ENCODE measurements around the gene FMNL1. TPM values are rescaled to one million over a fixed set of nuclear protein-coding genes. Genes with fewer than 3 reads are reported as not detected.

Gene FMNL1
- polyA plus RNA-seq, 2 of the 4 experiments (the other 2 are of a cell fraction): 8.6 to 43.9 TPM

DNA sequence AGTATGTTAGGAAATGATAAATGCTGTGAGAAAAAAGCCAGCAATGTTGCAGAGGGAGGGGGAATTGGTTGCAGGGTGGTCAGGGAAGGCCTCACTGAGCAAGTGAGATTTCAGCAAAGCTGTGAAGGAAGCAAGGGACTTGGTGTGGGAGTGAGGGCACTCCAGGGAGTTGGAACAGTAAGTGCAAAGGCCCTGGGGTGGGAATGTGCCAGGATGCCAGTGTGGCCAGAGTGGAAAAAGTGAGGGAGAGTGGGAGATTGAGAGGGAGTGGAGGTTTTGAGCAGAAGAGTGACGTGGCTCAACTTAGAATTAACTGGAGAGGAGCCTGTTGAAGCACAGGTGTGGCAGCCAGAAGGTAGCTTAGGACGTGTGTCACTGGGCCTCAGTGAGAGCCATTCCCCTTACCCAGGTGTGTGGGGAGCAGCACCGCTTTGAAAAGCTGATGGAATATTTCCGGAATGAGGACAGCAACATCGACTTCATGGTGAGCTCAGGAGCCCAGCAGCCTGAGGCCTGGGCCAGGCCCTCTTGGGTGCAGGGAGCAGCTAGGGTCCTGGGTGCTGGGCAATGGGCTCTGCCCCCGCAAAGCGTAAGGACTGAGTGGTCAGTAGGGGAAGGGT, 16.6 kb downstream of the FMNL1 start (continued):
- TF ChIP-seq FOXS1 (CRISPR knock-in tag; IDR thresholded peaks at IDR 0.05) (no peak), SREBF2 (IDR thresholded peaks at IDR 0.05) (no peak), CEBPB (IDR thresholded peaks at IDR 0.05) (no peak), KDM5A (IDR thresholded peaks at IDR 0.05) (no peak), FOSL2 (IDR thresholded peaks at IDR 0.05) (no peak), FOSL2 (CRISPR knock-in tag; IDR thresholded peaks at IDR 0.05) (no peak), POLR2AphosphoS2 (conservative IDR thresholded peaks at IDR 0.05; ENCODE audit: low read length) (no peak)

- TF ChIP-seq KDM5A (IDR thresholded peaks at IDR 0.05) (no peak), HOXB13 (CRISPR knock-in tag; IDR thresholded peaks at IDR 0.05; ENCODE audit: low read depth) (no peak), RARB (CRISPR knock-in tag; IDR thresholded peaks at IDR 0.05) (no peak), ZNF302 (CRISPR knock-in tag; IDR thresholded peaks at IDR 0.05) (no peak), NPAS2 (CRISPR knock-in tag; IDR thresholded peaks at IDR 0.05; ENCODE audit: borderline replicate concordance) (no peak), MAFK (IDR thresholded peaks at IDR 0.05; ENCODE audit: partially characterized antibody) (no peak), EP300 (IDR thresholded peaks at IDR 0.05) (no peak), MAX (IDR thresholded peaks at IDR 0.05) (no peak), HDAC2 (IDR thresholded peaks at IDR 0.05) (no peak), POLR2AphosphoS2 (conservative IDR thresholded peaks at IDR 0.05; ENCODE audit: low read length) (no peak), NR3C1 (IDR thresholded peaks at IDR 0.05) (no peak), MYC (IDR thresholded peaks at IDR 0.05; ENCODE audit: borderline replicate concordance, low read length) (no peak), REST (IDR thresholded peaks at IDR 0.05) (no peak), CBX8 (IDR thresholded peaks at IDR 0.05) (no peak), EHF (CRISPR knock-in tag; IDR thresholded peaks at IDR 0.05) (no peak)
- TF ChIP-seq, protein P1, sequence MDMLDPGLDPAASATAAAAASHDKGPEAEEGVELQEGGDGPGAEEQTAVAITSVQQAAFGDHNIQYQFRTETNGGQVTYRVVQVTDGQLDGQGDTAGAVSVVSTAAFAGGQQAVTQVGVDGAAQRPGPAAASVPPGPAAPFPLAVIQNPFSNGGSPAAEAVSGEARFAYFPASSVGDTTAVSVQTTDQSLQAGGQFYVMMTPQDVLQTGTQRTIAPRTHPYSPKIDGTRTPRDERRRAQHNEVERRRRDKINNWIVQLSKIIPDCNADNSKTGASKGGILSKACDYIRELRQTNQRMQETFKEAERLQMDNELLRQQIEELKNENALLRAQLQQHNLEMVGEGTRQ (IDR thresholded peaks at IDR 0.05): no peak
- TF ChIP-seq, protein P2, sequence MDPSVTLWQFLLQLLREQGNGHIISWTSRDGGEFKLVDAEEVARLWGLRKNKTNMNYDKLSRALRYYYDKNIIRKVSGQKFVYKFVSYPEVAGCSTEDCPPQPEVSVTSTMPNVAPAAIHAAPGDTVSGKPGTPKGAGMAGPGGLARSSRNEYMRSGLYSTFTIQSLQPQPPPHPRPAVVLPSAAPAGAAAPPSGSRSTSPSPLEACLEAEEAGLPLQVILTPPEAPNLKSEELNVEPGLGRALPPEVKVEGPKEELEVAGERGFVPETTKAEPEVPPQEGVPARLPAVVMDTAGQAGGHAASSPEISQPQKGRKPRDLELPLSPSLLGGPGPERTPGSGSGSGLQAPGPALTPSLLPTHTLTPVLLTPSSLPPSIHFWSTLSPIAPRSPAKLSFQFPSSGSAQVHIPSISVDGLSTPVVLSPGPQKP (IDR thresholded peaks at IDR 0.05; ENCODE audit: low read depth, low read length): no peak
- TF ChIP-seq, protein P3, sequence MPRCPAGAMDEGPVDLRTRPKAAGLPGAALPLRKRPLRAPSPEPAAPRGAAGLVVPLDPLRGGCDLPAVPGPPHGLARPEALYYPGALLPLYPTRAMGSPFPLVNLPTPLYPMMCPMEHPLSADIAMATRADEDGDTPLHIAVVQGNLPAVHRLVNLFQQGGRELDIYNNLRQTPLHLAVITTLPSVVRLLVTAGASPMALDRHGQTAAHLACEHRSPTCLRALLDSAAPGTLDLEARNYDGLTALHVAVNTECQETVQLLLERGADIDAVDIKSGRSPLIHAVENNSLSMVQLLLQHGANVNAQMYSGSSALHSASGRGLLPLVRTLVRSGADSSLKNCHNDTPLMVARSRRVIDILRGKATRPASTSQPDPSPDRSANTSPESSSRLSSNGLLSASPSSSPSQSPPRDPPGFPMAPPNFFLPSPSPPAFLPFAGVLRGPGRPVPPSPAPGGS (IDR thresholded peaks at IDR 0.05): no peak
- Histone ChIP-seq H3K4me3 (no peak overlapping the region), H3K4me1 (peaks cover 7% of the 10 kb centered on the region), H3K4me2 (no peak overlapping the region), H3K27ac (peak overlapping the region in 1 of 2 experiments; percentile 31; a peak in 2 of 6 replicates), H3K9me3 (no peaks in the 10 kb centered on the region)
- POLR2A ChIA-PET: no interaction called here
- FAIRE-seq (no peak), DNase-seq (ENCODE audit: low read depth in 1 of 2, low spot score in 1 of 2) (no peak), ATAC-seq (no peak)
- 92% methylated on average over 21 of the region's 21 CpGs for WGBS (ENCODE audit: missing lambda C conversion rate)
- CTCF ChIA-PET: interaction anchor here (0.7 to 35.1 kb wide), 9 partner anchors 14 to 352 kb away, joined by 3 to 1378 read pairs (median 5); partner anchors contain the start of genes ACBD4 and FMNL1
These were observed 19.2 kb downstream of the FMNL1 start for GRCh38 chr17:45240905-45241327.
